Stimulated activated naive B cell treated with anti-CD40 and anti-IgM and Interleukin-4, amounts not matched to agents 10 μg/mL and 1 μg/mL and 100 μg/mL, for 72 hours (primary cell): ENCODE measurements around the gene NRXN3.

Experiments used
- ATAC-seq, 2 donors: fragments of 150-1000 bp; cut with Tn5 transposase; replicated peaks; 2 replicates each; pipeline ENCODE4 v1.10.0; 2021; ENCODE audit warnings: moderate library complexity in 1 of 2
- DNase-seq: peaks from one replicate; pipeline ENCODE4 v3.0.0; 2021
- H3K27ac Mint-ChIP-seq: one replicate; pipeline ENCODE4 v1.8.0; 2022; ENCODE audit warnings: mild to moderate bottlenecking, mixed read lengths
- H3K27me3 Mint-ChIP-seq, 2 donors: one replicate each; pipeline ENCODE4 v1.8.0; 2022; ENCODE audit warnings: mixed read lengths in 2 of 2
- H3K36me3 Mint-ChIP-seq, 2 donors: one replicate each; pipeline ENCODE4 v1.8.0; 2022; ENCODE audit warnings: mixed read lengths in 2 of 2, mild to moderate bottlenecking in 1 of 2
- H3K4me1 Mint-ChIP-seq, 2 donors: one replicate each; pipeline ENCODE4 v1.8.0; 2022; ENCODE audit warnings: mixed read lengths in 2 of 2, mild to moderate bottlenecking in 1 of 2
- H3K4me3 Mint-ChIP-seq, 2 donors: one replicate each; pipeline ENCODE4 v1.8.0; 2022; ENCODE audit warnings: mild to moderate bottlenecking in 2 of 2, mixed read lengths in 2 of 2, moderate library complexity in 1 of 2
- H3K9me3 Mint-ChIP-seq, 2 donors: one replicate each; pipeline ENCODE4 v1.8.0; 2022; ENCODE audit warnings: mixed read lengths in 2 of 2, mild to moderate bottlenecking in 1 of 2

NRXN3 gene

GRCh38 chr14:79783041-79783440 lies 1612.9 kb downstream of the NRXN3 start:
- ATAC-seq: no peak
- Mint-ChIP-seq H3K36me3 (no peaks in the 10 kb centered on the region), H3K27ac (no peak overlapping the region), H3K9me3 (peaks cover 0 to 6% of the 10 kb centered on the region in 2 donors), H3K4me3 (no peak overlapping the region), H3K4me1 (no peaks in the 10 kb centered on the region), H3K27me3 (no peaks in the 10 kb centered on the region)
- no peak for DNase-seq

GRCh38 chr14:79786522-79786921 lies 1616.3 kb downstream of the NRXN3 start:
- Mint-ChIP-seq H3K27me3 (no peaks in the 10 kb centered on the region), H3K4me3 (no peak overlapping the region), H3K36me3 (no peaks in the 10 kb centered on the region), H3K9me3 (peaks cover 6 to 12% of the 10 kb centered on the region in 2 donors), H3K27ac (no peak overlapping the region), H3K4me1 (no peaks in the 10 kb centered on the region)
- DNase-seq (no peak), ATAC-seq (no peak)

GRCh38 chr14:79788346-79788745 lies 1618.2 kb downstream of the NRXN3 start:
- Mint-ChIP-seq H3K4me1 (no peaks in the 10 kb centered on the region), H3K27ac (no peak overlapping the region), H3K4me3 (no peak overlapping the region), H3K9me3 (peaks cover 6 to 12% of the 10 kb centered on the region in 2 donors), H3K36me3 (no peaks in the 10 kb centered on the region), H3K27me3 (no peaks in the 10 kb centered on the region)
- DNase-seq: no peak
- ATAC-seq: no peak

- no peak overlapping the region for H3K27ac Mint-ChIP-seq
- H3K4me3 Mint-ChIP-seq: no peak overlapping the region
- DNase-seq: no peak
- H3K9me3 Mint-ChIP-seq: peaks cover 6 to 12% of the 10 kb centered on the region in 2 donors
- no peaks in the 10 kb centered on the region for H3K4me1 Mint-ChIP-seq
- no peaks in the 10 kb centered on the region for H3K36me3 Mint-ChIP-seq
- H3K27me3 Mint-ChIP-seq: no peaks in the 10 kb centered on the region
- no peak for ATAC-seq
Observed at GRCh38 chr14:79791055-79791732, 1621.0 kb downstream of the NRXN3 start.

GRCh38 chr14:79802093-79802492 lies 1631.9 kb downstream of the NRXN3 start:
- ATAC-seq: no peak
- Mint-ChIP-seq H3K4me1 (no peaks in the 10 kb centered on the region), H3K27me3 (no peaks in the 10 kb centered on the region), H3K27ac (no peak overlapping the region), H3K9me3 (peaks cover 0 to 1% of the 10 kb centered on the region in 2 donors), H3K4me3 (no peak overlapping the region), H3K36me3 (no peaks in the 10 kb centered on the region)
- DNase-seq: no peak

GRCh38 chr14:79805636-79806035 lies 1635.5 kb downstream of the NRXN3 start:
- no peak for ATAC-seq
- Mint-ChIP-seq H3K27ac (no peak overlapping the region), H3K4me3 (no peak overlapping the region), H3K4me1 (no peaks in the 10 kb centered on the region), H3K27me3 (no peaks in the 10 kb centered on the region), H3K36me3 (no peaks in the 10 kb centered on the region), H3K9me3 (peaks cover 0 to 1% of the 10 kb centered on the region in 2 donors)
- no peak for DNase-seq

- ATAC-seq (no peak), DNase-seq (no peak)
- Mint-ChIP-seq H3K9me3 (peaks cover 0 to 1% of the 10 kb centered on the region in 2 donors), H3K4me1 (no peaks in the 10 kb centered on the region), H3K4me3 (no peak overlapping the region), H3K27ac (no peak overlapping the region), H3K27me3 (no peaks in the 10 kb centered on the region), H3K36me3 (no peaks in the 10 kb centered on the region)
Observed at GRCh38 chr14:79809849-79810612, 1639.9 kb downstream of the NRXN3 start.

- no peak overlapping the region for H3K27ac Mint-ChIP-seq
- peaks cover 0 to 2% of the 10 kb centered on the region in 2 donors for H3K9me3 Mint-ChIP-seq
- no peaks in the 10 kb centered on the region for H3K4me1 Mint-ChIP-seq
- H3K27me3 Mint-ChIP-seq: no peaks in the 10 kb centered on the region
- ATAC-seq (no peak), DNase-seq (no peak)
- no peaks in the 10 kb centered on the region for H3K36me3 Mint-ChIP-seq
- no peak overlapping the region for H3K4me3 Mint-ChIP-seq
Observed at GRCh38 chr14:79820866-79821535, 1650.8 kb downstream of the NRXN3 start.

- peaks cover 0 to 2% of the 10 kb centered on the region in 2 donors for H3K9me3 Mint-ChIP-seq
- ATAC-seq (no peak), DNase-seq (no peak)
- no peaks in the 10 kb centered on the region for H3K4me1 Mint-ChIP-seq
- H3K27me3 Mint-ChIP-seq: no peaks in the 10 kb centered on the region
- no peak overlapping the region for H3K27ac Mint-ChIP-seq
- H3K36me3 Mint-ChIP-seq: no peaks in the 10 kb centered on the region
- H3K4me3 Mint-ChIP-seq: no peak overlapping the region
Observed at GRCh38 chr14:79822034-79822433, 1651.9 kb downstream of the NRXN3 start.

GRCh38 chr14:79825046-79825521 lies 1654.9 kb downstream of the NRXN3 start:
- Mint-ChIP-seq H3K27me3 (no peaks in the 10 kb centered on the region), H3K4me1 (no peaks in the 10 kb centered on the region), H3K36me3 (no peaks in the 10 kb centered on the region), H3K4me3 (no peak overlapping the region), H3K9me3 (no peaks in the 10 kb centered on the region), H3K27ac (no peak overlapping the region)
- no peak for DNase-seq
- no peak for ATAC-seq

- no peak for ATAC-seq
- Mint-ChIP-seq H3K27ac (no peak overlapping the region), H3K4me3 (no peak overlapping the region), H3K9me3 (no peaks in the 10 kb centered on the region), H3K27me3 (no peaks in the 10 kb centered on the region), H3K36me3 (no peaks in the 10 kb centered on the region), H3K4me1 (no peaks in the 10 kb centered on the region)
- DNase-seq: no peak
Observed at GRCh38 chr14:79826362-79826761, 1656.2 kb downstream of the NRXN3 start.

- Mint-ChIP-seq H3K36me3 (no peaks in the 10 kb centered on the region), H3K4me3 (no peak overlapping the region), H3K9me3 (no peaks in the 10 kb centered on the region), H3K4me1 (no peaks in the 10 kb centered on the region), H3K27ac (no peak overlapping the region), H3K27me3 (no peaks in the 10 kb centered on the region)
- ATAC-seq (no peak), DNase-seq (no peak)
Observed at GRCh38 chr14:79829405-79830166, 1659.4 kb downstream of the NRXN3 start.

- ATAC-seq: no peak
- Mint-ChIP-seq H3K36me3 (no peaks in the 10 kb centered on the region), H3K4me3 (no peak overlapping the region), H3K27ac (no peak overlapping the region), H3K27me3 (no peaks in the 10 kb centered on the region), H3K9me3 (no peaks in the 10 kb centered on the region), H3K4me1 (no peaks in the 10 kb centered on the region)
- DNase-seq: no peak
Observed at GRCh38 chr14:79831195-79831892, 1661.2 kb downstream of the NRXN3 start.

GRCh38 chr14:79833781-79834180 lies 1663.6 kb downstream of the NRXN3 start:
- DNase-seq (no peak), ATAC-seq (no peak)
- H3K4me3 Mint-ChIP-seq: no peak overlapping the region
- H3K9me3 Mint-ChIP-seq: no peaks in the 10 kb centered on the region
- H3K36me3 Mint-ChIP-seq: no peaks in the 10 kb centered on the region
- H3K4me1 Mint-ChIP-seq: no peaks in the 10 kb centered on the region
- H3K27ac Mint-ChIP-seq: no peak overlapping the region
- no peaks in the 10 kb centered on the region for H3K27me3 Mint-ChIP-seq
